HG02642 (cell line): Measurements from ENCODE around the gene FAM107B.

Experiments used
- ATAC-seq: cut with Tn5 transposase; IDR thresholded peaks from one replicate; pipeline ENCODE4 v1.9.1; 2021; ENCODE audit warnings: mild to moderate bottlenecking; ENCODE audit not compliant: unreplicated experiment, poor library complexity

Gene FAM107B

GRCh38 chr10:14588084-14588937 is 186.4 kb downstream of the FAM107B start:
- peak; percentile 66 for ATAC-seq

- no peak for ATAC-seq
Measured at GRCh38 chr10:14587540-14588083, 187.1 kb downstream of the FAM107B start.

GRCh38 chr10:14586901-14587300 is 187.8 kb downstream of the FAM107B start:
- no peak for ATAC-seq

- ATAC-seq, result no peak
Measured at GRCh38 chr10:14585287-14586193, 189.2 kb downstream of the FAM107B start.

- no peak for ATAC-seq
Measured at GRCh38 chr10:14584661-14585060, 190.0 kb downstream of the FAM107B start.

GRCh38 chr10:14583967-14584366 is 190.7 kb downstream of the FAM107B start:
- no peak for ATAC-seq

GRCh38 chr10:14583252-14583651 is 191.4 kb downstream of the FAM107B start:
- peak; percentile 48 for ATAC-seq

GRCh38 chr10:14581553-14582321 is 193.0 kb downstream of the FAM107B start:
- ATAC-seq, result no peak

- ATAC-seq, result no peak
Measured at GRCh38 chr10:14580671-14581332, 193.9 kb downstream of the FAM107B start.

GRCh38 chr10:14579405-14579804 is 195.3 kb downstream of the FAM107B start:
- ATAC-seq, result no peak

- no peak for ATAC-seq
Measured at GRCh38 chr10:14578060-14578952, 196.4 kb downstream of the FAM107B start.

GRCh38 chr10:14574885-14575284 is 199.8 kb downstream of the FAM107B start:
- ATAC-seq, result no peak

- no peak for ATAC-seq
Measured at GRCh38 chr10:14574291-14574690, 200.4 kb downstream of the FAM107B start.

GRCh38 chr10:14573666-14574261 is 200.9 kb downstream of the FAM107B start:
- ATAC-seq, result no peak

GRCh38 chr10:14572811-14573210 is 201.9 kb downstream of the FAM107B start:
- ATAC-seq, result no peak

- peak; percentile 58 for ATAC-seq
Measured at GRCh38 chr10:14571866-14572507, 202.7 kb downstream of the FAM107B start.

- no peak for ATAC-seq
Measured at GRCh38 chr10:14570800-14571199, 203.9 kb downstream of the FAM107B start.
